ENCODE results near the gene OR10H4. TPM values are rescaled to one million over a fixed set of nuclear protein-coding genes. Genes with fewer than 3 reads are reported as not detected.

The OR10H4 gene
- total RNA-seq, 4 donors from 2014 or later = not detected

DNA sequence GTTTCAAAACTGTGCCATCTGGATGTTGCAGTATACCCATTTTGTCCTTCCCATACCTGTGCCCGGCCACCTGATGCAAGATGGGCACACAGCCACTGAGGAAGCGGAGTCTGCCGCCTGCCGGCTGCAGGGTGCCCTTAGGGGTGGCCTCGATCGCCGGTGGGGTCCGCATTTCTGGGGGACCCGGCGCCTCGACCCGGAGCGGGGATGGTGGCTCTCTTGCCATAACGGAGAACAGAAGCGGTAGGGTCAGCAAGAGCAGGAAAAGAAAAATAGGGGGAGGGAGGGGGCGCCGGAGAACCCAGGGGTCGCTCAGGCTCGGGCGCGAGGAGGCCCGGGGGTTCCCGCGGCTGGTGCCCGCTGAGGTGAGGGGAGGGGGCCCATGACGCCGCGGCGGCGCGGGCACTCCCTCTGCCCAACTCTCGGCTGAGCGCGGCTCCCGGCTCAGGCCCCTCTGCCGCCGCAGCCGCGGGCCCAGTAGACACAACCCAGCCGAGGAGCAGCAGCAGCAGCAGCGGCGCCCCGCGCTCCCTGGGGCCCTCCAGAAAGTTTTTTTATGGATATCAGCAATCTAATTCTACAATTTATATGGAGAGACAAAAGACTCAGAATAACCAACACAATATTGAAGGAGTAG, 37.1 kb upstream of the OR10H4 start:
- no peak for TF ChIP-seq POLR2A (IDR thresholded peaks at IDR 0.05)
- TF ChIP-seq, protein P1, sequence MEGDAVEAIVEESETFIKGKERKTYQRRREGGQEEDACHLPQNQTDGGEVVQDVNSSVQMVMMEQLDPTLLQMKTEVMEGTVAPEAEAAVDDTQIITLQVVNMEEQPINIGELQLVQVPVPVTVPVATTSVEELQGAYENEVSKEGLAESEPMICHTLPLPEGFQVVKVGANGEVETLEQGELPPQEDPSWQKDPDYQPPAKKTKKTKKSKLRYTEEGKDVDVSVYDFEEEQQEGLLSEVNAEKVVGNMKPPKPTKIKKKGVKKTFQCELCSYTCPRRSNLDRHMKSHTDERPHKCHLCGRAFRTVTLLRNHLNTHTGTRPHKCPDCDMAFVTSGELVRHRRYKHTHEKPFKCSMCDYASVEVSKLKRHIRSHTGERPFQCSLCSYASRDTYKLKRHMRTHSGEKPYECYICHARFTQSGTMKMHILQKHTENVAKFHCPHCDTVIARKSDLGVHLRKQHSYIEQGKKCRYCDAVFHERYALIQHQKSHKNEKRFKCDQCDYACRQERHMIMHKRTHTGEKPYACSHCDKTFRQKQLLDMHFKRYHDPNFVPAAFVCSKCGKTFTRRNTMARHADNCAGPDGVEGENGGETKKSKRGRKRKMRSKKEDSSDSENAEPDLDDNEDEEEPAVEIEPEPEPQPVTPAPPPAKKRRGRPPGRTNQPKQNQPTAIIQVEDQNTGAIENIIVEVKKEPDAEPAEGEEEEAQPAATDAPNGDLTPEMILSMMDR (IDR thresholded peaks at IDR 0.05) = no peak
- intact Hi-C loops (cut with DNase I; ENCODE audit: low total_unique reads) = no loop called here
- H3K4me3 ChIP-seq (ENCODE audit: low read depth, poor library complexity, severe bottlenecking) = no peak overlapping the region
- 3 to 5% methylated on average over 44 of the region's 44 CpGs for WGBS, 2 donors
- no peak for DNase-seq (ENCODE audit: low spot score in 2 of 2)

DNA sequence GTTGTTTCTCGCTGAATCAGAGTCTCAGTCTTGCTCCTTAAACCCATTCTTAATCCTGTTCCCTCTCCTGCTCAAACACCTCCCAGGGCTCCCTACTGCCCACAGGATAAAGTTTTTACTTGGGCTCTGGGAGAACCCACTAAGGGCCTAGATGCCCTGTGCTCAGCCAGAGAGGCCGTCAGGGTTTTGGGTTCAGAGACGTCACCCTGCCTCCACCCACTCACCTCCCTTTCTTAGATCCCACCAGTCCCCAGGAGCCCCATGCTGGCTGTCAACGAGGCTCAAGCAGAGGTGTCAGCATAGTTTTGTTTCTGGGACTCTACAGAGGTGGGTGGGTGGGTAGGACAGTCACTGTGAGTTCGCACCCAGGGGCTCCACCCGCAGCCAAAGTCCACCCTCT, 35.4 kb upstream of the OR10H4 start:
- H3K4me3 ChIP-seq (ENCODE audit: low read depth, poor library complexity, severe bottlenecking) = no peak overlapping the region
- WGBS, 2 donors = 62 to 74% methylated on average over 6 of the region's 6 CpGs
- TF ChIP-seq, protein P1 (IDR thresholded peaks at IDR 0.05) = no peak
- TF ChIP-seq POLR2A (IDR thresholded peaks at IDR 0.05) = no peak
- intact Hi-C loops (cut with DNase I; ENCODE audit: low total_unique reads) = no loop called here
- DNase-seq (ENCODE audit: low spot score in 2 of 2) = no peak

DNA sequence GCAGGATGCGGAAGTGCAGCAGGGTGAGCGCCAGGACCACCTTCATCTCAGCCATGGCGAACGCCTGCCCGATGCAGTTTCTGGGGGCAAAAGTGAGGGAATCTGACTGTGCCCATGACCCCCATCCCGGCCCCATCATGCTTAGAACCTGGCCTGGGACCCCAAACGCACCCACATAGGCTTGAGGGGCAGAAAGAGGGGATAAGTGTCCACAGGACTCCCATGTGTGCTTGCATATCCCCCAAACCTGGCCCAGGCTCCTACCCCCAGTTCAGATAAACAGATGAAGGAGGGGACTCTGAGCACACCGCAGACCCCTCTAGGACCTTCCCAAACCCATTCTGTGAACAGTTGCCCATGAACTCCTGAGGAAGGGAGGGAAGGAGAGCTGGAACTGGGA, 35.0 kb upstream of the OR10H4 start:
- TF ChIP-seq, protein P1 (IDR thresholded peaks at IDR 0.05) = no peak
- no peak for TF ChIP-seq POLR2A (IDR thresholded peaks at IDR 0.05)
- no peak for DNase-seq (ENCODE audit: low spot score in 2 of 2)
- intact Hi-C loops (cut with DNase I; ENCODE audit: low total_unique reads) = no loop called here
- 92 to 94% methylated on average over 6 to 8 of the region's 8 CpGs for WGBS, 2 donors
- no peak overlapping the region for H3K4me3 ChIP-seq (ENCODE audit: low read depth, poor library complexity, severe bottlenecking)

DNA sequence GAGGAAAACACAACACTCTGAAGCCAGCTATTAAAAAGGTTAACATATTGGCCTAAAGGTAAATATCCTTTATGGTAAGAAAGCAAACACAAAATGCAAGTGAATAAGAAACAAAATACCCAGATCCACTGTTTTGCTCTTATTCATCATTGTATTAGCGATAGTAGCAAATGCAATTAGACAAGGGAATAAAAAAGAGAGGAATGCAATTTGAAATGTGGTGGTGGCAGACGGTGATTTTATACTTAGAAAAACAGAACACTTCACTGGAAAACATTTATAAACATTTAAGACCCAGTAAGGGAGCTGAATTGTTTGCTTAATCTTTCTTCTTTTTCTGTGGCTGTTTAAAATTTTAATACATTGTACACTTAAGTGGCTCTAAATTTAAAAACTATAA, 33.7 kb upstream of the OR10H4 start:
- 90 to 94% methylated on average over 2 of the region's 2 CpGs for WGBS, 2 donors
- TF ChIP-seq, protein P1 (IDR thresholded peaks at IDR 0.05) = no peak
- no peak for TF ChIP-seq POLR2A (IDR thresholded peaks at IDR 0.05)
- no peak for DNase-seq (ENCODE audit: low spot score in 2 of 2)
- H3K4me3 ChIP-seq (ENCODE audit: low read depth, poor library complexity, severe bottlenecking) = no peak overlapping the region
- intact Hi-C loops (cut with DNase I; ENCODE audit: low total_unique reads) = no loop called here

GRCh38 chr19:15919243-15919642, 29.6 kb upstream of the OR10H4 start:
- intact Hi-C loops (cut with DNase I; ENCODE audit: low total_unique reads) = no loop called here
- H3K4me3 ChIP-seq (ENCODE audit: low read depth, poor library complexity, severe bottlenecking) = no peak overlapping the region
- no peak for TF ChIP-seq POLR2A (IDR thresholded peaks at IDR 0.05)
- 72 to 79% methylated on average over 4 of the region's 4 CpGs for WGBS, 2 donors
- DNase-seq (ENCODE audit: low spot score in 2 of 2) = no peak

DNA sequence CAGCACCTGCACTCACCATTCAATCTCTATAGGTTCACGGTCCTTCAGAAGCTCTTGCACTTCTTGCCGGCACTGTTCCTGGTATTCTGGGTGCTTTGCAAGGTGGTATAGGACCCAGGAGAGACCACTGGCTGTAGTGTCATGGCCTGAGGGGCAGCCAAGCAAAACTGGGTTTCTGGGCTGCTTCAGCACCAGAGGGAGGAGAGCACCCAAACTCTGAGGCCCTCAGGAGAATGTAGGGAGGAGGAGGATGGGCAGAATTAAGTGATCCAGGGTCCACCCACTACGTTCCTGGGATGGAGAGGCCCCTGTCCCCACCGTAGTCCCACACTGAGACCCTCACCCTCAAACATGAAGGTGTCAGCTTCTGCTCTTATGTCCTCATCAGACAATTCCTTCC, 26.8 kb upstream of the OR10H4 start:
- intact Hi-C loops (cut with DNase I; ENCODE audit: low total_unique reads) = no loop called here
- 52 to 54% methylated on average over 4 of the region's 4 CpGs for WGBS, 2 donors
- DNase-seq (ENCODE audit: low spot score in 2 of 2) = no peak
- H3K4me3 ChIP-seq (ENCODE audit: low read depth, poor library complexity, severe bottlenecking) = no peak overlapping the region
- TF ChIP-seq, protein P1 (IDR thresholded peaks at IDR 0.05) = no peak
- TF ChIP-seq POLR2A (IDR thresholded peaks at IDR 0.05) = no peak

Measured in lower leg skin (tissue), 4 donors.